Activated CD4-positive, alpha-beta T cell treated with anti-CD3 and anti-CD28 coated beads, Interleukin-10, Interleukin-2, amounts not matched to agents 100 ng/mL and 50 ng/mL, durations not matched to agents 16 hours and 8 hours (primary cell): Measurements from ENCODE around the gene MMP25.
"Not testable (repeated sequence)": the region's sequence is repeated elsewhere in the genome, so short reads cannot be mapped to it uniquely, and the experiment has no call there.

Experiments
- DNase-seq: peaks from one replicate; pipeline ENCODE4 v3.0.0-alpha.2; 2020

Gene MMP25

GRCh38 chr16:3056336-3057180, 10.2 kb downstream of the MMP25 start:
- DNase-seq, result peak; percentile 39

- DNase-seq, result peak; percentile 71
Measured at GRCh38 chr16:3057181-3058138, 11.1 kb downstream of the MMP25 start.

GRCh38 chr16:3058139-3059030, 12.0 kb downstream of the MMP25 start:
- peak; percentile 76 for DNase-seq

GRCh38 chr16:3059041-3059722, 12.8 kb downstream of the MMP25 start:
- DNase-seq, result peak; percentile 93

- no peak for DNase-seq
Measured at GRCh38 chr16:3059723-3060242, 13.4 kb downstream of the MMP25 start.

- no peak for DNase-seq
Measured at GRCh38 chr16:3060339-3061127, 14.2 kb downstream of the MMP25 start.

- no peak for DNase-seq
Measured at GRCh38 chr16:3062553-3062952, 16.2 kb downstream of the MMP25 start.

GRCh38 chr16:3063625-3064386, 17.4 kb downstream of the MMP25 start:
- no peak for DNase-seq

GRCh38 chr16:3065069-3065741, 18.8 kb downstream of the MMP25 start, which contains the start of gene IL32:
IL32 (plus strand) TSS chr16:3065640; CDS start chr16:3065812, 172 bp downstream.
- peak; percentile 87 for DNase-seq

- peak; percentile 52 for DNase-seq
Measured at GRCh38 chr16:3065742-3066439, 19.5 kb downstream of the MMP25 start.

- peak; percentile 35 for DNase-seq
Measured at GRCh38 chr16:3066440-3066748, 20.0 kb downstream of the MMP25 start.

- peak; percentile 31 for DNase-seq
Measured at GRCh38 chr16:3068487-3068886, 22.1 kb downstream of the MMP25 start.

- not testable (repeated sequence) for DNase-seq
Measured at GRCh38 chr16:3069146-3069545, 22.8 kb downstream of the MMP25 start.

- peak; percentile 55 for DNase-seq
Measured at GRCh38 chr16:3070608-3071111, 24.3 kb downstream of the MMP25 start.

- peak; percentile 31 for DNase-seq
Measured at GRCh38 chr16:3071655-3072054, 25.3 kb downstream of the MMP25 start.

GRCh38 chr16:3072148-3072547, 25.8 kb downstream of the MMP25 start:
- peak; percentile 81 for DNase-seq

GRCh38 chr16:3072576-3073263, 26.4 kb downstream of the MMP25 start:
- DNase-seq, result peak; percentile 55

GRCh38 chr16:3073448-3073847, 27.1 kb downstream of the MMP25 start:
- DNase-seq, result no peak
